Aorta (tissue), 5 donors: ENCODE measurements around the gene USP6NL. TPM values are rescaled to one million over a fixed set of nuclear protein-coding genes. Genes with fewer than 3 reads are reported as not detected.

Source experiments
- ATAC-seq: fragments of 200-7000 bp; cut with Tn5 transposase; one replicate; pipeline ENCODE4 v1.9.1; 2022; ENCODE audit warnings: moderate library complexity; ENCODE audit not compliant: low FRiP score
- DNase-seq, 2 donors: peaks; one replicate each; pipeline ENCODE4 v3.0.0-alpha.2; 2020
- H3K27ac ChIP-seq, 2 donors: one replicate each; pipeline ENCODE4 v1.5.1; 2013; ENCODE audit warnings: low read length in 2 of 2, mild to moderate bottlenecking in 2 of 2, moderate library complexity in 2 of 2, control low read depth in 1 of 2, inconsistent platforms in 1 of 2, low read depth in 1 of 2
- H3K27me3 ChIP-seq, 2 donors: one replicate each; pipeline ENCODE4 v1.6.1; 2013; ENCODE audit warnings: control low read depth in 1 of 2, low read length in 1 of 2, mild to moderate bottlenecking in 1 of 2, moderate library complexity in 1 of 2; ENCODE audit not compliant: insufficient read depth in 2 of 2, control insufficient read depth in 1 of 2
- H3K36me3 ChIP-seq, 2 donors: one replicate each; pipeline ENCODE4 v1.6.1; 2013; ENCODE audit warnings: control low read depth in 1 of 2, low read length in 1 of 2, mild to moderate bottlenecking in 1 of 2; ENCODE audit not compliant: insufficient read depth in 2 of 2, control insufficient read depth in 1 of 2
- H3K4me1 ChIP-seq, 2 donors: one replicate each; pipeline ENCODE4 v1.6.1; 2013; ENCODE audit warnings: low read length in 2 of 2, control low read depth in 1 of 2, mild to moderate bottlenecking in 1 of 2, moderate library complexity in 1 of 2; ENCODE audit not compliant: insufficient read depth in 2 of 2, control insufficient read depth in 1 of 2
- H3K4me3 ChIP-seq, 2 donors: one replicate each; pipeline ENCODE4 v1.5.1; 2013; ENCODE audit warnings: low read length in 2 of 2, control low read depth in 1 of 2, mild to moderate bottlenecking in 1 of 2
- H3K9me3 ChIP-seq: one replicate; pipeline ENCODE4 v1.6.1; 2013; ENCODE audit warnings: mild to moderate bottlenecking, low read length; ENCODE audit not compliant: control insufficient read depth
- WGBS, 2 donors: extraction: QIAGEN DNeasy Blood & Tissue Kit; methylation state at CpG; one replicate each; pipeline ENCODE4 v1.1.7; 2013; 5-methylcytosine and 5-hydroxymethylcytosine counted together
- intact Hi-C, 2 donors: fragments of 100-400 bp; cut with DNase I; formaldehyde crosslinking; loops; one replicate each; pipeline versions ENCODE4 v1.14.2 to v1.15.0; 2022
- polyA plus RNA-seq, 2 donors: library from polyadenylated mRNA; stranded (reverse); fragments of 200-250 nt; gene quantifications; one replicate each; pipeline ENCODE4 v1.2.3, GENCODE V29; 2013
- total RNA-seq, 2 donors: library from RNA; stranded (reverse); fragmentation: NEBNext Ultra II Directional; extraction: Animal tissue kit (Norgen Biotek cat#: 25700); gene quantifications; one replicate each; pipeline ENCODE4 v1.2.1, GENCODE V29; 2021
- donor health status: healthy with polysubstance abuse.
- donor health status: Bipolar disorder and iron deficiency.
- donor health status: DM: no; HTN: no; CAD: no.
- donor health status: DM: no; HTN: no; CAD: no.
- donor health status: DM: yes; HTN: yes; CAD: no.

USP6NL gene
- total and polyA plus RNA-seq, 4 donors: 3.8 to 12.5 (median 7.7) TPM

GRCh38 chr10:11515596-11516430 is 95.6 kb downstream of the USP6NL start:
- WGBS, 2 donors: 10% methylated on average over 5 of the region's 5 CpGs
- H3K27me3 ChIP-seq: no peaks in the 10 kb centered on the region
- no peaks in the 10 kb centered on the region for H3K4me1 ChIP-seq
- intact Hi-C loops: loop anchor here (1.0 to 10.0 kb wide), 5 partner anchors 209 to 243 kb away; partner anchors contain the start of gene ECHDC3 (in 1 of the 2)
- H3K4me3 ChIP-seq: no peak overlapping the region
- ATAC-seq: peak; percentile 89
- H3K36me3 ChIP-seq: no peaks in the 10 kb centered on the region
- no peak overlapping the region for H3K27ac ChIP-seq
- no peak for DNase-seq
- no peaks in the 10 kb centered on the region for H3K9me3 ChIP-seq

DNA sequence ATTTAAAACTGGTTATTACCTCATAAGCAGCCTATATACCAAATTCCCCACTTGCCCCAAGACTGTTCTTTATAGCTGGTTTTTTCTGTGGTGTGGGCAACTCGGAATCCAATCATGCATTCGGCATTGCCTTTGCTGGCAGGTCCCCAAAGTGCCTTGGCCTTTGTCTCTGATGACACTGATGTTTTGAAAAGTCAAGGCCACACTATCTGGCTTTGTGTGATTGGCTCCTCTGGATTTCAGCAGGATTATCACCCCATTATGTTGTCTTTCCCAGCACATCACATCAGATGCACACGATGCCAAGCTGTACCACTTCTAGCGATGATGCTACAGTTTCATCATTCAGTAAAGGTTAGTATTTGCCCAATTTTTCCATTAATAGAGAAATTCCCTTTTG is 97.7 kb downstream of the USP6NL start:
- Histone ChIP-seq H3K4me3 (no peak overlapping the region), H3K27ac (no peak overlapping the region), H3K36me3 (peaks cover 0 to 2% of the 10 kb centered on the region in 2 donors), H3K27me3 (no peaks in the 10 kb centered on the region), H3K4me1 (no peaks in the 10 kb centered on the region), H3K9me3 (no peaks in the 10 kb centered on the region)
- WGBS, 2 donors: 94 to 97% methylated on average over 4 of the region's 4 CpGs
- intact Hi-C loops: loop anchor here in 1 of 2 donors (2.0 to 10.0 kb wide), 2 partner anchors 211 to 245 kb away; no protein-coding TSS in a partner anchor
- DNase-seq: no peak
- no peak for ATAC-seq

DNA sequence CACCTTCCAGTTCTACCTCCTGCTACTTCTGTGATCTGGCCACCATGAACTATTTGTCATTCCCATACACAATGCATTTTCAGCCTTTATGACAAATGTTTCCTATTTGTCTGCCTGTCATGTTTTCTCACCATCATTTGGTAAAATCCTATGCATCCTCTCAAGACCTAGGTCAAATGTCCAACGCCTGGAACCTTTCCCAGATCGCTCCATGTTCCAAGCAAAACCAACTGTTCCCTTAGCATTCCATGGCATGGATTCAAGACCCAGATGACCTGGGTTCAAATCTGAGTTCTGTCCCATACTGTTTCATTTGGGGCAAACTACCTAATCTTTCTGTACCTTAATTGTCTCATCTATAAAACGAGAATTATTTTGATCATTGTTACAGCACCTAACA is 98.9 kb downstream of the USP6NL start:
- Histone ChIP-seq H3K4me1 (no peaks in the 10 kb centered on the region), H3K4me3 (no peak overlapping the region), H3K36me3 (peaks cover 0 to 2% of the 10 kb centered on the region in 2 donors), H3K27ac (no peak overlapping the region), H3K9me3 (no peaks in the 10 kb centered on the region), H3K27me3 (no peaks in the 10 kb centered on the region)
- DNase-seq: no peak
- 82 to 89% methylated on average over 3 of the region's 3 CpGs for WGBS, 2 donors
- intact Hi-C loops: loop anchor here in 1 of 2 donors (10.0 kb wide), 1 partner anchor 212 kb away; no protein-coding TSS in a partner anchor
- no peak for ATAC-seq

DNA sequence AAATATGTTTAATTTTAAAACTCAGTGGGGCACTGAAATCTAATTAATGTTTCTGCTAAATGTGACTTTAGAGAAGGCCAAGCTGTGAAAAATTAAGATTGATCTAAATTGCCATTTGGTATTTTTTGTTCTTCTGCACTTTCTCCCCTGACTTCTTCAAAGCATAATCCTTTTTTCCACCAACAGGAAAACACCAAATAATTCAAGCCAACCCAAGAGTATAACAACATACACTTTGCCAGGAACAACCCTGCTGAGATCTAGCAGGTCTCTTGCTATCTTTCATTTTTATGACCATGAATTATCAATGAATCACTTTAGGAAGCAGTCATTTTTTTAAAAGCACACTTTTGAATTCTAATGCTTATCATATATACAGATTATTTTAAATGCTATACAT is 100.1 kb downstream of the USP6NL start:
- ATAC-seq (no peak), DNase-seq (no peak)
- no peak overlapping the region for H3K4me3 ChIP-seq
- H3K27ac ChIP-seq: no peak overlapping the region
- intact Hi-C loops: loop anchor here in 1 of 2 donors (10.0 kb wide), 1 partner anchor 213 kb away; no protein-coding TSS in a partner anchor
- H3K4me1 ChIP-seq: no peaks in the 10 kb centered on the region
- peaks cover 0 to 2% of the 10 kb centered on the region in 2 donors for H3K36me3 ChIP-seq
- no peaks in the 10 kb centered on the region for H3K27me3 ChIP-seq
- no peaks in the 10 kb centered on the region for H3K9me3 ChIP-seq

DNA sequence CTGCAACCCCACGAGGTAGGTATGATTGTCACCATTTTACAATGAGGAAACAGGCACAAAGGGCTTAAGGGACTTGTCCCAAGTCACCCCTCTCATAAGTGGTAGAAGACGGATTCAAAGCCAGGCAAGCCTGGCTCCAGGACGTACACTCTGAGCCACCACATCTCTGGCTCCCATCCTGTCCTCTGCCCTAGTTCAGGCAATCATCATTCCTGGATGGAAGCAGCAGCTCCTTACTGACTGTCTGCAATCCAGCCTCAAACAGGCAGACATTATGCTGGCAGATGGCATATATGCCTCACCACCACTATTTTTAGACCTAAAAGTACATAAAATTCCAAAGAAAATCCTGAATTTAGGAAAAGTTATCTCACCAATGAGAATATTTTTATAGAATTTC is 100.7 kb downstream of the USP6NL start:
- H3K27me3 ChIP-seq: no peaks in the 10 kb centered on the region
- ATAC-seq: no peak
- intact Hi-C loops: loop anchor here in 1 of 2 donors (10.0 kb wide), 1 partner anchor 214 kb away; no protein-coding TSS in a partner anchor

DNA sequence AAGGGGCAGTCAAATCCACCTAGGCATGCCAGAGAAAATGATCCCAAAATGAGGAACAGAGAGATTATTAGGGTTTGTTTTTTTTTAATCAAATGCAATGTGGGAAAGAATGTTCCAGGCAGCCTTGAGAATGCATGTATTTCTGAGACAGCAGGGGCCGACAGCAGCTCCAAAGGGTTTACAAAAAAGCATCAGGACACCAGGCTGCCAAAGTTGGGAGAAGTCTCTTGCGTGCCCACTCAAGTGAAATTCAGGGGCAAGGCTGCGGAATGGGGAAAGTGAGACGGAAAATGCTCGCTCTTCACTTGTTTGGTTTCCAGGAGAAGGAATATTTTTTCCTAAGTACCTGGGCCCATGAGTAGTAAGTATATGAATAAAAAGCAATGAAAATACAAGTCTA is 101.2 kb downstream of the USP6NL start:
- Histone ChIP-seq H3K4me1 (no peaks in the 10 kb centered on the region), H3K27ac (no peak overlapping the region), H3K36me3 (peaks cover 0 to 2% of the 10 kb centered on the region in 2 donors), H3K4me3 (no peak overlapping the region), H3K9me3 (no peaks in the 10 kb centered on the region), H3K27me3 (no peaks in the 10 kb centered on the region)
- 79 to 89% methylated on average over 5 of the region's 5 CpGs for WGBS, 2 donors
- intact Hi-C loops: loop anchor here in 1 of 2 donors (10.0 kb wide), 1 partner anchor 215 kb away; no protein-coding TSS in a partner anchor
- DNase-seq (no peak), ATAC-seq (no peak)

More for the DNA sequence above, 100.7 kb downstream of the USP6NL start:
- H3K36me3 ChIP-seq: peaks cover 0 to 2% of the 10 kb centered on the region in 2 donors
- no peak for DNase-seq
- 43 to 53% methylated on average over 3 of the region's 3 CpGs for WGBS, 2 donors
- no peaks in the 10 kb centered on the region for H3K4me1 ChIP-seq
- H3K4me3 ChIP-seq: no peak overlapping the region
- no peak overlapping the region for H3K27ac ChIP-seq
- H3K9me3 ChIP-seq: no peaks in the 10 kb centered on the region

DNA sequence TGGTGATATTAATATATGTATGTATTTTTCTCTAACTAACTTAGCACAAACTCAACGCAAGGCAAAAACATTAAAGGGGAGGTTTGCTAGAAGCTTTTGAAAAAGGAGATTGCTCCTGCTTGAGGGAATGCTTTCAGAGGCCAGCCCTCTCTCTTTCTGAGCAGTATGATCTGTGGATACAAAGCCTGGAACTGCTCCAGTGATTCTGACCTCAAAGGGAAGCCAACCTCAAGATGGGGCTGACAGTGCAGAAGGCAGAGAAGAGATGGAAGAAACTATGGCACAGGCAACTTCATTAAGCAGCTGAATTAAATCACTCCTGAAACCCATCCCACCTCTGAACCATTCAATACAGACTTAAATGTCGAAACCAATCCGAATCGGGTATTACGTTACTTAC is 102.4 kb downstream of the USP6NL start:
- Histone ChIP-seq H3K9me3 (no peaks in the 10 kb centered on the region), H3K4me1 (no peaks in the 10 kb centered on the region), H3K4me3 (no peak overlapping the region), H3K27me3 (no peaks in the 10 kb centered on the region), H3K27ac (no peak overlapping the region), H3K36me3 (peaks cover 0 to 2% of the 10 kb centered on the region in 2 donors)
- DNase-seq (no peak), ATAC-seq (no peak)
- 97 to 98% methylated on average over 5 of the region's 5 CpGs for WGBS, 2 donors
- intact Hi-C loops: no loop called here

GRCh38 chr10:11506247-11506789 is 105.1 kb downstream of the USP6NL start:
- intact Hi-C loops: no loop called here
- 86 to 91% methylated on average over 3 of the region's 3 CpGs for WGBS, 2 donors

More at GRCh38 chr10:11506247-11506789, 105.1 kb downstream of the USP6NL start:
- DNase-seq (no peak), ATAC-seq (no peak)
- Histone ChIP-seq H3K9me3 (no peaks in the 10 kb centered on the region), H3K4me3 (no peak overlapping the region), H3K27me3 (no peaks in the 10 kb centered on the region), H3K36me3 (peaks cover 0 to 2% of the 10 kb centered on the region in 2 donors), H3K27ac (no peak overlapping the region), H3K4me1 (no peaks in the 10 kb centered on the region)
